Liver (tissue), 9 donors: Measurements from ENCODE around the gene TRMT61A. TPM values are rescaled to one million over a fixed set of nuclear protein-coding genes. Genes with fewer than 3 reads are reported as not detected.

Source experiments
- DNase-seq: peaks from one replicate; pipeline ENCODE4 v3.0.0-alpha.2; 2017; ENCODE audit warnings: low spot score
- H3K27ac ChIP-seq, 2 donors: one replicate each; pipeline ENCODE4 v1.7.0; 2013; ENCODE audit warnings: inconsistent platforms in 2 of 2, low read length in 2 of 2, control low read depth in 1 of 2, low read depth in 1 of 2, mild to moderate bottlenecking in 1 of 2
- H3K27me3 ChIP-seq, 4 donors: one replicate each; pipeline versions ENCODE4 v1.6.1 to v1.7.0; 2013; ENCODE audit warnings: low read length in 3 of 4, inconsistent platforms in 1 of 4, mild to moderate bottlenecking in 1 of 4, moderate library complexity in 1 of 4; ENCODE audit not compliant: control insufficient read depth in 4 of 4, insufficient read depth in 4 of 4
- H3K36me3 ChIP-seq, 4 donors: one replicate each; pipeline versions ENCODE4 v1.6.1 to v1.7.0; 2013; ENCODE audit warnings: low read length in 3 of 4, mild to moderate bottlenecking in 3 of 4, low read depth in 1 of 4, moderate library complexity in 1 of 4; ENCODE audit not compliant: control insufficient read depth in 4 of 4, insufficient read depth in 3 of 4
- H3K4me1 ChIP-seq, 4 donors: one replicate each; pipeline versions ENCODE4 v1.6.1 to v1.7.0; 2013; ENCODE audit warnings: low read length in 3 of 4, mild to moderate bottlenecking in 3 of 4, moderate library complexity in 1 of 4; ENCODE audit not compliant: control insufficient read depth in 4 of 4, insufficient read depth in 4 of 4
- H3K4me3 ChIP-seq, 3 donors: one replicate each; pipeline versions ENCODE4 v1.6.1 to v1.7.0; 2013; ENCODE audit warnings: low read length in 3 of 3, control low read depth in 1 of 3, low read depth in 1 of 3, mild to moderate bottlenecking in 1 of 3
- H3K9ac ChIP-seq, 2 donors: one replicate each; pipeline ENCODE4 v1.7.0; 2013; ENCODE audit warnings: low read length in 2 of 2, mild to moderate bottlenecking in 2 of 2, moderate library complexity in 2 of 2, control low read depth in 1 of 2, low read depth in 1 of 2
- H3K9me3 ChIP-seq, 4 donors: one replicate each; pipeline versions ENCODE4 v1.6.1 to v1.7.0; 2013; ENCODE audit warnings: low read length in 3 of 4; ENCODE audit not compliant: control insufficient read depth in 4 of 4
- ATF3 ChIP-seq: IDR thresholded peaks from 2 replicates; pipeline ENCODE4 v1.6.1; 2016; ENCODE audit warnings: antibody characterized with exemption
- EGR1 ChIP-seq, 2 donors: IDR thresholded peaks; 2 replicates each; pipeline ENCODE4 v1.6.1; 2016 to 2018; ENCODE audit warnings: antibody characterized with exemption in 2 of 2, low read depth in 2 of 2
- FOXA1 ChIP-seq: IDR thresholded peaks from 2 replicates; pipeline ENCODE4 v1.6.1; 2016; ENCODE audit warnings: antibody characterized with exemption
- FOXA2 ChIP-seq: IDR thresholded peaks from 2 replicates; pipeline ENCODE4 v1.6.1; 2016; ENCODE audit warnings: antibody characterized with exemption
- GABPA ChIP-seq, 2 donors: IDR thresholded peaks in 1 of 2; conservative IDR thresholded peaks in 1 of 2; 2 replicates each; pipeline ENCODE4 v1.6.1; 2016; ENCODE audit warnings: antibody characterized with exemption in 2 of 2, mild to moderate bottlenecking in 1 of 2, moderate library complexity in 1 of 2
- HNF4G ChIP-seq: IDR thresholded peaks from 2 replicates; pipeline ENCODE4 v1.6.1; 2016; ENCODE audit warnings: antibody characterized with exemption
- JUND ChIP-seq, 2 donors: IDR thresholded peaks; 2 replicates each; pipeline ENCODE4 v1.6.1; 2016; ENCODE audit warnings: antibody characterized with exemption in 2 of 2
- MAX ChIP-seq: IDR thresholded peaks from 2 replicates; pipeline ENCODE4 v1.6.1; 2016; ENCODE audit warnings: antibody characterized with exemption
- NR2F2 ChIP-seq: IDR thresholded peaks from 2 replicates; pipeline ENCODE4 v1.6.1; 2016; ENCODE audit warnings: antibody characterized with exemption
- RAD21 ChIP-seq, 2 donors: IDR thresholded peaks; 2 replicates each; pipeline ENCODE4 v1.6.1; 2016; ENCODE audit warnings: antibody characterized with exemption in 2 of 2, mild to moderate bottlenecking in 2 of 2
- RXRA ChIP-seq, 2 donors: IDR thresholded peaks; 2 replicates each; pipeline ENCODE4 v1.6.1; 2017 to 2018; ENCODE audit warnings: antibody characterized with exemption in 2 of 2, mild to moderate bottlenecking in 1 of 2
- SP1 ChIP-seq: IDR thresholded peaks from 2 replicates; pipeline ENCODE4 v1.6.1; 2018; ENCODE audit warnings: antibody characterized with exemption, mild to moderate bottlenecking
- TAF1 ChIP-seq: conservative IDR thresholded peaks from 2 replicates; pipeline ENCODE4 v1.6.1; 2016; ENCODE audit warnings: antibody characterized with exemption, mild to moderate bottlenecking
- YY1 ChIP-seq: IDR thresholded peaks from 2 replicates; pipeline ENCODE4 v1.6.1; 2016; ENCODE audit warnings: antibody characterized with exemption, mild to moderate bottlenecking
- ZBTB33 ChIP-seq: IDR thresholded peaks from 2 replicates; pipeline ENCODE4 v1.6.1; 2016; ENCODE audit warnings: antibody characterized with exemption
- WGBS: extraction: QIAGEN DNeasy Blood & Tissue Kit; methylation state at CpG from one replicate; pipeline ENCODE4 v1.1.7; 2013; 5-methylcytosine and 5-hydroxymethylcytosine counted together
- polyA plus RNA-seq, 2 donors: library from polyadenylated mRNA; stranded (reverse) in 1 of 2; unstranded in 1 of 2; fragments of 200-250 nt in 1 of 2; fragments of >200 nt in 1 of 2; fragmentation: Nextera tagmentation in 1 of 2; extraction: Ambion mirVana in 1 of 2; gene quantifications; one replicate each; pipeline versions ENCODE4 v1.2.1 to v1.2.3, GENCODE V29; 2013 to 2015
- total RNA-seq, 2 donors: library from RNA; depleted of rRNA; stranded (reverse); fragments of >200 nt; gene quantifications; one replicate each; pipeline ENCODE4 v1.2.3, GENCODE V29; 2014
- TF ChIP-seq, protein P1 (sequence below): fragments of 150-350 bp; IDR thresholded peaks from 2 replicates; pipeline ENCODE4 v1.5.1; 2017; ENCODE audit warnings: improper control_type of control experiment, low read depth, low read length; ENCODE audit not compliant: missing input control
- donor health status: healthy.
- donor health status: healthy.
- donor health status: healthy.
- donor health status: healthy.
- donor health status: healthy.

Gene TRMT61A
- total and polyA plus RNA-seq, 4 donors, result 4.1 to 8.0 (median 6.5) TPM

- DNase-seq, result no peak
- Histone ChIP-seq H3K36me3 (peaks cover 0 to 23% (median 3%) of the 10 kb centered on the region in 4 donors), H3K9me3 (no peaks in the 10 kb centered on the region), H3K4me3 (no peak overlapping the region), H3K27ac (no peak overlapping the region), H3K4me1 (peaks cover 0 to 7% (median 0%) of the 10 kb centered on the region in 4 donors), H3K27me3 (no peaks in the 10 kb centered on the region), H3K9ac (no peak overlapping the region)
- 92% methylated on average over 11 of the region's 11 CpGs for WGBS
- no peak for TF ChIP-seq RAD21 (IDR thresholded peaks at IDR 0.05)
- no peak for TF ChIP-seq ATF3
Measured at GRCh38 chr14:103535891-103536565, 7.0 kb downstream of the TRMT61A start.

- Histone ChIP-seq H3K27ac (no peak overlapping the region), H3K27me3 (no peaks in the 10 kb centered on the region), H3K9ac (no peak overlapping the region), H3K4me3 (no peak overlapping the region), H3K4me1 (peaks cover 0 to under 1% (median 0%) of the 10 kb centered on the region in 4 donors), H3K36me3 (peaks cover 0 to 23% (median 3%) of the 10 kb centered on the region in 4 donors), H3K9me3 (no peaks in the 10 kb centered on the region)
- DNase-seq, result no peak
- WGBS, result 82% methylated on average over 9 of the region's 9 CpGs
- TF ChIP-seq SP1 (no peak), ZBTB33 (no peak)
Measured at GRCh38 chr14:103536693-103537092, 7.7 kb downstream of the TRMT61A start.

DNA sequence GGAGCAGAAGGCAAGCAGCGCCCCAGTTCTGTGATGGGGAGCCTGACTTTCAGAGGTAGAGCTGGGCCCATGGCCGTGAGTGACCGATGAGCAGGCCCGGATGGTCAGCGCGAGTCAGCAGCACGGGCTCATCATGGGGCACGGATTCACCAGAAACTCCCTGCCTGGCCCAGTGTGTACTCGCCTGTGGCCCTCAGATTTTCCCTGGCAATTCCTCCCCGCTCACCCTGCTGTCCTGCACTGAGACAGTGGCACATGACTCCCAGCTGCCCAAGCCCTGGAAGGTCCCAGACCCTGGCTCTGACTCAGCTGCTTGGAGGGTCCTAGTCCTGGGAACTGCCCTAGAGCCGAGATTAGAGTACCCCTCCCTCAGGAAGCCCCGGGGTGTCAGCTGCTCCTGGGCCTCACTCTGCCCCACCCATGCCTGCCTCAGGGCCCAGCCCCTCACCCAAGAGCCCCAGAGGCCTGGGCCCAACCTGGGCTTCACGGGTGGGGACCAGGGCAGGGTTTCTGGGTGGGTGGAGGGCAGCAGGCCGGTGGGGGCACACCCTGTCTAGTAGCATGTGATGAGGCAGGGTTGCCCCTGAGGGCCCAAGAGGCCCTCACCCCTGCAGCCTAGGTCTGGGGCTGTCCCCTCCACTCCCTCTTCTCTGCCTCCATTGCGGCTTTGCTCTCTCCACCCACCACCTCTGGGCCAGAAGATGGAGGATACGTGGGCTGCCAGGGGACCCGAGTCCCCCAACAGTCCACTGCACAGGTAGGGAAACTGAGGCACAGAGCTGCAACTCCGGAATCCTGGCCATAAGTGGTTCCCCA lies 8.4 kb downstream of the TRMT61A start:
- Histone ChIP-seq H3K9me3 (no peaks in the 10 kb centered on the region), H3K36me3 (peaks cover 0 to 23% (median 3%) of the 10 kb centered on the region in 4 donors), H3K4me1 (no peaks in the 10 kb centered on the region), H3K4me3 (no peak overlapping the region), H3K9ac (no peak overlapping the region), H3K27ac (no peak overlapping the region), H3K27me3 (no peaks in the 10 kb centered on the region)
- TF ChIP-seq EGR1 (IDR thresholded peaks at IDR 0.05; ENCODE audit: low read depth in 2 of 2) (no peak), RXRA (IDR thresholded peaks at IDR 0.05) (no peak), HNF4G (no peak), SP1 (no peak), RAD21 (IDR thresholded peaks at IDR 0.05) (no peak), YY1 (no peak), MAX (no peak), ZBTB33 (no peak), FOXA2 (no peak), JUND (IDR thresholded peaks at IDR 0.05) (no peak), FOXA1 (no peak), NR2F2 (no peak), GABPA (IDR thresholded peaks at IDR 0.05 in 1 of 2, conservative IDR thresholded peaks at IDR 0.05 in 1 of 2) (no peak), TAF1 (no peak)
- TF ChIP-seq, protein P1, sequence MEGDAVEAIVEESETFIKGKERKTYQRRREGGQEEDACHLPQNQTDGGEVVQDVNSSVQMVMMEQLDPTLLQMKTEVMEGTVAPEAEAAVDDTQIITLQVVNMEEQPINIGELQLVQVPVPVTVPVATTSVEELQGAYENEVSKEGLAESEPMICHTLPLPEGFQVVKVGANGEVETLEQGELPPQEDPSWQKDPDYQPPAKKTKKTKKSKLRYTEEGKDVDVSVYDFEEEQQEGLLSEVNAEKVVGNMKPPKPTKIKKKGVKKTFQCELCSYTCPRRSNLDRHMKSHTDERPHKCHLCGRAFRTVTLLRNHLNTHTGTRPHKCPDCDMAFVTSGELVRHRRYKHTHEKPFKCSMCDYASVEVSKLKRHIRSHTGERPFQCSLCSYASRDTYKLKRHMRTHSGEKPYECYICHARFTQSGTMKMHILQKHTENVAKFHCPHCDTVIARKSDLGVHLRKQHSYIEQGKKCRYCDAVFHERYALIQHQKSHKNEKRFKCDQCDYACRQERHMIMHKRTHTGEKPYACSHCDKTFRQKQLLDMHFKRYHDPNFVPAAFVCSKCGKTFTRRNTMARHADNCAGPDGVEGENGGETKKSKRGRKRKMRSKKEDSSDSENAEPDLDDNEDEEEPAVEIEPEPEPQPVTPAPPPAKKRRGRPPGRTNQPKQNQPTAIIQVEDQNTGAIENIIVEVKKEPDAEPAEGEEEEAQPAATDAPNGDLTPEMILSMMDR, result no peak
- 83% methylated on average over 18 of the region's 18 CpGs for WGBS
- no peak for DNase-seq
